Measurements from ENCODE around the gene FER. TPM values are rescaled to one million over a fixed set of nuclear protein-coding genes. Genes with fewer than 3 reads are reported as not detected.
"Not testable (repeated sequence)": the region's sequence is repeated elsewhere in the genome, so short reads cannot be mapped to it uniquely, and the experiment has no call there.

The FER gene
- total RNA-seq, 2 donors from 2014 or later, result 52.6 to 62.2 TPM

DNA sequence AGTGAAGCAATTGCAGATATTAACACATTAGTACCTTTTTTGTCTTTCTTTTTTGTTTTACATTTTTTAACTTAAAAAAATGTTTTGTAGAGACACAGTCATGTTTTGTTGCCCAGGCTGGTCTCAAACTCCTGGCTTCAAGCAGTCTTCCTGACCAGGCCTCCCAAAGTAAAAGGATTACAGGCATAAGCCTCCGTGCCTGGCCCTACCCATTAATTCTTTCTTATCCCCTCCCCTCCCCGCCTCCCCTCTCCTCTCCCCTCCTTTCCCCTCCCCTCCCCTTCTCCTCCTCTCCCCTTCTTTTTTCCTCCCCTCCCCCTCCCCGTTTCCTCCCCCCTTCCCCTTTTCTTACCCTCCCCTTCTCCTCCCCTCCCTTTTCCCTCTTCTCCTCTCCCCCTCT is 182.4 kb downstream of the FER start:
- intact Hi-C loops (cut with DNase I), result no loop called here
- no peak for DNase-seq (ENCODE audit: low spot score)

DNA sequence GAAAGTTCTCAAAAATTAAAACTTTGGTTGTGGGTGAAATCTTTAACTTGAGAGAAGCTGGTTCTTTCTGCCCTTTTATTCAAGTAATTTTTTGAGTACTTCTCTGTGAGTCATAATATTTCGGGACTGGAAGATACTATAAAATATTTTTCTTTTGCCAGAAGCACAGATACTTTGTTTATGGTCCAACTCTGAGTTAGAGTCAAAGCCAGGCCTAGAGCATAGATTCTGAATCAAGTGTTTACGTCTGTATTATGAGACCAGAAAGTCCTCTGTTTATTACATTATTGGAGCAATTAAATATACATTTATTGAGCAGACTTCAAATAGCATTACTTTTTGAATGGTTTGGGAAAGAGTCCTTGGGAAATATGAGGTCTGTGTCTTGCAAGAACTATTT is 187.9 kb downstream of the FER start:
- no peak for DNase-seq (ENCODE audit: low spot score)

DNA sequence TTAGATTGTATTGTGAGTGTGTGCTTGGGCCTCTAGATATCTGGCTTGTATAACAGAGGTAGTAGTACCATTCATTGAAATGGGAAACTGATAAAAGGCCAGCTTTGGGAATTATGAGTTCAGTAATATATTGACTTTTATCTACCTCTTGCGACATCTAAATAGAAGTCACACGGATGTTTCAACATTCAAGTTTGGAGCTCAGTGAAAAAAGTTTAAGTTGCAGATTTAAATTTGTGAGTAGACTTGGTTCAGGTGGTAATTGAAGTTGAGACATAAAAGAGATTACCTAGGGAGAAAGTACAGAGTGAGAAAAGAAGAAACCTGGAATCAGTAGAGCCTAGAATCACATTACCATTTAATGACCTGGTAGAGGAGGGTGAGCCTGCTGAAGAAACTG is 189.5 kb downstream of the FER start:
- intact Hi-C loops (cut with DNase I), result no loop called here
- no peak for DNase-seq (ENCODE audit: low spot score)

More for the DNA sequence above, 187.9 kb downstream of the FER start:
- intact Hi-C loops (cut with DNase I), result no loop called here

- intact Hi-C loops (cut with DNase I), result no loop called here
Measured at GRCh38 chr5:108940506-108940905, 192.8 kb downstream of the FER start.

GRCh38 chr5:108941746-108942145 is 194.0 kb downstream of the FER start:
- DNase-seq (ENCODE audit: low spot score), result no peak
- intact Hi-C loops (cut with DNase I), result no loop called here

More at GRCh38 chr5:108940506-108940905, 192.8 kb downstream of the FER start:
- no peak for DNase-seq (ENCODE audit: low spot score)

GRCh38 chr5:108942701-108943100 is 195.0 kb downstream of the FER start:
- intact Hi-C loops (cut with DNase I), result no loop called here

DNA sequence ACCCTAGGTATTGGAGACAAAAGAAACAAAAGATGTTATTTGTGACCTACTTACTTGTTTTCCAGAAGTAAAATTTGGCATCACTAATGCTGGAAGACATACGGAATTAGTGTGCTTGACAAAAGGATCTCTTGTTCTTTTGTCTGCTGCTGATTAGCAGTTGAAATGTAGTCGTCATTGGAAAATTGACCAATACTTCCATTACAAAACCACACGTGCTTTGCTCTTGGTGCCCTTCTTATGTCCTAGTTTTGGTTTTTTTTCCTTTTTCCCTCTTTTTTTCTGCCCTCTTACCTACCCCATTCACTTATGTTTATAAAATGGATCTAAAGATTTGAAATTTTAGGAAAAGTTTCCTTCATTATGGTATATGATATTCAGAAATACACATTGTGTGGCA is 197.4 kb downstream of the FER start:
- DNase-seq (ENCODE audit: low spot score), result no peak
- intact Hi-C loops (cut with DNase I), result no loop called here

More at GRCh38 chr5:108942701-108943100, 195.0 kb downstream of the FER start:
- no peak for DNase-seq (ENCODE audit: low spot score)

- DNase-seq (ENCODE audit: low spot score), result no peak
- intact Hi-C loops (cut with DNase I), result loop anchor here in 1 of 2 donors (1.0 kb wide), 1 partner anchor 18 kb away; no protein-coding TSS in a partner anchor
Measured at GRCh38 chr5:108946008-108946407, 198.3 kb downstream of the FER start.

DNA sequence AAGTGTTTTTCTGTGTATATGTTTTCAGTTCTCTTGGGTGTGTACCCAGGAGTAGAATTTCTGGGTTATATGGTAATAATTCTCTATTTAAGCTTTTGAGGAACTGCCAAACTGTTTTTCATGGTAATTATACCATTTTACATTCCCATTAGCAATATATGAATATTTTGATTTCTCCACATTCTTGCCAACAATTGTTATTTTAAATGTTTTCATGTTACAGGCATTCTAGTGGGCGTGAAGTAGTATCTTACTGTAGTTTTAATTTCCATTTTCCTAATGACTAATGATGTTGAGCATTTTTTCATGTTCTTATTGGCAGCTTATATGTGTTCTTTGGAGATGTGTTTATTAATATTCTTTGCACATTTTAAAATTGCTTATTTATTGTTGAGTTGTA is 199.5 kb downstream of the FER start:
- no peak for DNase-seq (ENCODE audit: low spot score)
- intact Hi-C loops (cut with DNase I), result no loop called here

- no peak for DNase-seq (ENCODE audit: low spot score)
- intact Hi-C loops (cut with DNase I), result no loop called here
Measured at GRCh38 chr5:108950276-108950675, 202.6 kb downstream of the FER start.

GRCh38 chr5:108953940-108954339 is 206.2 kb downstream of the FER start:
- intact Hi-C loops (cut with DNase I), result no loop called here
- DNase-seq (ENCODE audit: low spot score), result no peak

- no peak for DNase-seq (ENCODE audit: low spot score)
- intact Hi-C loops (cut with DNase I), result no loop called here
Measured at GRCh38 chr5:108957333-108957732, 209.6 kb downstream of the FER start.

DNA sequence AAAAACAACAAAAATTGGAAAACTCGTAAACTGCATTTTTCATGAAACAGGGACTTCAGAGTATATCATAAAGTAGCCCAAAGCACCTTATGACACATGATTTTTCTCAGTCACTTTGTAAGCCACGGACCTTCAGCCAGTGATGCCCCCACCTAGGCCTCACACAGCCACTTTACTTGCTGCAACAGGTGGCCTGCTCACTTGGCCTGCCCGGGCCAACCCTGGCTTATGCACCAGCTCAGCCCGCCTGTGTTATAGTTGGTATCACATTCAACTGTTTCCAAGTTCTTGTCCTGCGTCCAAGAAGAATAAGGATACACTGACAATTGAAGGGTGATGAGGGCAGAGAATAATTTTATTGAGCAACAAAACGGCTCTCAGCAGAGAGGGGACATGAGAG is 219.2 kb downstream of the FER start:
- peak; percentile 73 for DNase-seq (ENCODE audit: low spot score)
- intact Hi-C loops (cut with DNase I), result no loop called here

- intact Hi-C loops (cut with DNase I), result no loop called here
Measured at GRCh38 chr5:108974594-108974993, 226.9 kb downstream of the FER start.

DNA sequence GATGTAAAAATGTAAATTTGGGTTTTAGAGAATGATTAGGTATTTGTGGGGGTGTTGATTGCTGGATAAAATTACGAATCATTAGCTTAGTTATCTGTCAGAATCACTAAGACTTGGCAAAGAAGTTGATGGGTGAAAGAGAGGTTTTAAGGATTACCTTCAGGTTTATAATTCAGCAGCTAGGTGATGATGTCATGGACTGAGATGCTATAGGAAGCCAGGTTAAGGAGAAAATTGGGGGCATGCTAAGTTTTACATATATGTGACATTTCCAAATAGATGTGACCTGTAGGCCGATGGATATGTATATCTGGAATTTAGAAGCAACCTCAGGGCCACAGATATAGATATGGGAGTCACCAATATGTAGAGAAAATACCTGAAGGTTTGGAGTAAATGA is 228.0 kb downstream of the FER start:
- intact Hi-C loops (cut with DNase I), result no loop called here
- DNase-seq (ENCODE audit: low spot score), result no peak

More at GRCh38 chr5:108974594-108974993, 226.9 kb downstream of the FER start:
- no peak for DNase-seq (ENCODE audit: low spot score)

GRCh38 chr5:108983461-108984092 is 235.9 kb downstream of the FER start:
- intact Hi-C loops (cut with DNase I), result no loop called here
- no peak for DNase-seq (ENCODE audit: low spot score)

DNA sequence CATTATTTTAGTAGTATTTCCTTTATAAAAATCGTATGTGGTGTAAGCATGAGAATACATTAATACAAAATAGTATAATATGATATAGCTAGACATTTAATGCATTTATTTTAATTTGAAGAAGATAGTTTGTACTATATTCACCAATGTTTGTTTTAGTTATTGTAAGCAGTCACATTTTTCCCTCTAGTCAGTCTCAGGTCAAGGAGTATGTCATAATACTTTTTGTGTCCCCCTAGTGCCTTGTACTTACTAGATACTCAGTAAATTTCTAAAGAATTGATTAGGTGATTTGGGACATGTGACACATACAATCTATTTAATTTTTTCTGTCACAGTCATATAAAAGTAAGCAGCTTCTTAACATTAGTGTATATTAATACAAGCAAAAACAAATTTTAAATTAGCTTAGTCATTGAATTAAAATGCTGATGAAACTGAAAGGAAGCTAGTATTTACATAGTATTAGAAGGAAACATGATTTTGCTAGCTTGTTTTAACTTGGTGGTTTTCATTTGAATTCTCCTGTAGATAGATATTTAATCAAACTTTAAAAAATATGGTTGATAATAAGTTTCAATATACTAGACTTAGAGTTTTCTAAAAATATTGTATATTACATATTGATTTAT is 242.2 kb downstream of the FER start:
- DNase-seq (ENCODE audit: low spot score), result no peak
- intact Hi-C loops (cut with DNase I), result no loop called here

GRCh38 chr5:108992396-108993085 is 244.8 kb downstream of the FER start:
- intact Hi-C loops (cut with DNase I); DNase-seq (ENCODE audit: low spot score): not testable (repeated sequence)

- DNase-seq (ENCODE audit: low spot score); intact Hi-C loops (cut with DNase I): not testable (repeated sequence)
Measured at GRCh38 chr5:108993440-108993839, 245.7 kb downstream of the FER start.

DNA sequence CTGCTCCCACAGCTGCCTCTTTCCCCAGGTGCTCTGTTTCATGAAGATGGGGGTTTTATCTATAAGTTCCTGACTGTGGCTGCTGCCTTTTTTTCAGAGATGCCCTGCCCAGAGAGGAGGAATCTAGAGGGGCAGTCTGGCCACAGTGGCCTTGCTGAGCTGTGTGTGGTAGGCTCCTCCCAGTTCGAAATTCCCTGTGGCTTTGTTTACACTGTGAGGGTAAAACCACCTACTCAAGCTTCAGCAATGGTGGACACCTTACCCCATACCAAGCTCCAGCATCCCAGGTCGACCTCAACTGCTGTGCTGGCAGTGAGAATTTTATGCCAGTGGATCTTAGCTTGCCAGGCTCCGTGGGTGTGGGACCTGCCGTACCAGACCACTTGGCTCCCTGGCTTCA is 250.0 kb downstream of the FER start:
- peak; percentile 45 for DNase-seq (ENCODE audit: low spot score)
- intact Hi-C loops (cut with DNase I), result no loop called here

- intact Hi-C loops (cut with DNase I), result no loop called here
- DNase-seq (ENCODE audit: low spot score), result peak; percentile 24
Measured at GRCh38 chr5:108998216-108998615, 250.5 kb downstream of the FER start.
